HG03097 (cell line): Measurements from ENCODE around the gene KRTAP4-16.
"Not testable (repeated sequence)": the region's sequence is repeated elsewhere in the genome, so short reads cannot be mapped to it uniquely, and the experiment has no call there.

Source experiments
- ATAC-seq: cut with Tn5 transposase; IDR thresholded peaks from one replicate; pipeline ENCODE4 v1.9.1; 2021; ENCODE audit not compliant: unreplicated experiment, low FRiP score

KRTAP4-16 gene

GRCh38 chr17:41101586-41102259, at the start of gene KRTAP4-16:
Gene KRTAP4-16, minus strand, starts transcription at chr17:41102209. Its CDS starts 0 bp downstream, at chr17:41102209.
- ATAC-seq = no peak

- ATAC-seq = no peak
Observed at GRCh38 chr17:41151525-41151924, 49.5 kb upstream of the KRTAP4-16 start.

GRCh38 chr17:41150026-41150425, 48.0 kb upstream of the KRTAP4-16 start:
- ATAC-seq = no peak

GRCh38 chr17:41149652-41149985, 47.6 kb upstream of the KRTAP4-16 start, which contains the start of gene KRTAP4-5:
Gene KRTAP4-5, minus strand, starts transcription at chr17:41149825. Its CDS starts 58 bp downstream, at chr17:41149767.
- no peak for ATAC-seq

- ATAC-seq = not testable (repeated sequence)
Observed at GRCh38 chr17:41148971-41149651, 47.1 kb upstream of the KRTAP4-16 start.

- ATAC-seq = no peak
Observed at GRCh38 chr17:41147531-41148204, 45.7 kb upstream of the KRTAP4-16 start.

GRCh38 chr17:41145261-41145660, 43.3 kb upstream of the KRTAP4-16 start:
- ATAC-seq = no peak

GRCh38 chr17:41144846-41145245, 42.8 kb upstream of the KRTAP4-16 start:
- no peak for ATAC-seq

GRCh38 chr17:41141361-41141760, 39.4 kb upstream of the KRTAP4-16 start:
- ATAC-seq = no peak

- no peak for ATAC-seq
Observed at GRCh38 chr17:41140360-41141131, 38.5 kb upstream of the KRTAP4-16 start, which contains the start of gene KRTAP4-6. Gene KRTAP4-6, minus strand, starts transcription at chr17:41140544. Its CDS starts 57 bp downstream, at chr17:41140487.

- not testable (repeated sequence) for ATAC-seq
Observed at GRCh38 chr17:41139865-41140264, 37.9 kb upstream of the KRTAP4-16 start.

GRCh38 chr17:41133880-41134735, 32.1 kb upstream of the KRTAP4-16 start:
- ATAC-seq = no peak

- ATAC-seq = no peak
Observed at GRCh38 chr17:41131979-41132378, 30.0 kb upstream of the KRTAP4-16 start.

- no peak for ATAC-seq
Observed at GRCh38 chr17:41127371-41127770, 25.4 kb upstream of the KRTAP4-16 start.

- ATAC-seq = no peak
Observed at GRCh38 chr17:41126412-41126811, 24.4 kb upstream of the KRTAP4-16 start.

GRCh38 chr17:41125064-41125463, 23.1 kb upstream of the KRTAP4-16 start:
- no peak for ATAC-seq

- not testable (repeated sequence) for ATAC-seq
Observed at GRCh38 chr17:41123991-41124371, 22.0 kb upstream of the KRTAP4-16 start, which contains the start of gene KRTAP4-12. Gene KRTAP4-12, minus strand, starts transcription at chr17:41124182. Its CDS starts 60 bp downstream, at chr17:41124122.

- ATAC-seq = not testable (repeated sequence)
Observed at GRCh38 chr17:41123292-41123990, 21.4 kb upstream of the KRTAP4-16 start.

GRCh38 chr17:41121742-41122141, 19.7 kb upstream of the KRTAP4-16 start:
- ATAC-seq = no peak
